IMR-90 (cell line): ENCODE measurements around the gene STARD10.

Source experiments
- MAFK ChIP-seq: IDR thresholded peaks from 2 replicates; pipeline ENCODE4 v1.6.1; 2012; ENCODE audit warnings: low read depth, low read length, improper control_type of control experiment
- MXI1 ChIP-seq: IDR thresholded peaks from 2 replicates; pipeline ENCODE4 v1.6.1; 2012; ENCODE audit warnings: low read depth, mild to moderate bottlenecking, low read length, moderate library complexity, borderline replicate concordance
- POLR2A ChIP-seq: IDR thresholded peaks from 2 replicates; pipeline ENCODE4 v1.6.1; 2012; ENCODE audit warnings: mild to moderate bottlenecking, low read depth, low read length
- SMC3 ChIP-seq: fragments of 150-350 bp; IDR thresholded peaks from 2 replicates; pipeline ENCODE4 v1.6.1; 2016; ENCODE audit warnings: low read depth, mild to moderate bottlenecking, antibody characterized with exemption, low read length, moderate library complexity
- TF ChIP-seq, protein P1 (sequence below): conservative IDR thresholded peaks from 2 replicates; pipeline ENCODE4 v1.5.1; 2012; ENCODE audit warnings: mild to moderate bottlenecking, low read depth, low read length, improper control_type of control experiment
- TF ChIP-seq, protein P2 (sequence below): fragments of 150-350 bp; IDR thresholded peaks from 2 replicates; pipeline ENCODE4 v1.6.1; 2017; ENCODE audit warnings: mild to moderate bottlenecking, antibody characterized with exemption, low read length, low read depth
- TF ChIP-seq, protein P3 (sequence below): fragments of 150-350 bp; IDR thresholded peaks from 2 replicates; pipeline ENCODE4 v1.6.1; 2016; ENCODE audit warnings: low read depth, mild to moderate bottlenecking, low read length, moderate library complexity, borderline replicate concordance

DNA sequence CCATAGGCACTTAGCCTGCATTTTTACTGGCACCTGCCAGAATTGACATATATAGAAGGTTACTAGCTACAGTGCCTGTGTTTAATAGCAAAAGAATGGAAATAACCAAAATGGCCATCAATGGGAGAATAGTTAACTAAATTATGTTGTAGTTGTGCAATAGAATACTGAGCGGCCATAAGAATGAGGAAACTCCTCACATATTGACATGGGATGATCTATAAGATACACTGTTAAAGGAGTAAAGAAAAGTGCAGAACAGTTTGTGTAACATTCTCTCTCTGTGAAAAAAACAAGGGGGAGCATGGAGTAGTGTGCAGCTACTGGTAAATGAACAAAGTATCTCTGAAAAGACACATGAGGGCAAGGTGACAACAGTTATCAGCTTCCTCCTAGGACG is 63.1 kb downstream of the STARD10 start:
- TF ChIP-seq POLR2A (no peak), SMC3 (no peak), MXI1 (no peak), MAFK (no peak)
- TF ChIP-seq, protein P1, sequence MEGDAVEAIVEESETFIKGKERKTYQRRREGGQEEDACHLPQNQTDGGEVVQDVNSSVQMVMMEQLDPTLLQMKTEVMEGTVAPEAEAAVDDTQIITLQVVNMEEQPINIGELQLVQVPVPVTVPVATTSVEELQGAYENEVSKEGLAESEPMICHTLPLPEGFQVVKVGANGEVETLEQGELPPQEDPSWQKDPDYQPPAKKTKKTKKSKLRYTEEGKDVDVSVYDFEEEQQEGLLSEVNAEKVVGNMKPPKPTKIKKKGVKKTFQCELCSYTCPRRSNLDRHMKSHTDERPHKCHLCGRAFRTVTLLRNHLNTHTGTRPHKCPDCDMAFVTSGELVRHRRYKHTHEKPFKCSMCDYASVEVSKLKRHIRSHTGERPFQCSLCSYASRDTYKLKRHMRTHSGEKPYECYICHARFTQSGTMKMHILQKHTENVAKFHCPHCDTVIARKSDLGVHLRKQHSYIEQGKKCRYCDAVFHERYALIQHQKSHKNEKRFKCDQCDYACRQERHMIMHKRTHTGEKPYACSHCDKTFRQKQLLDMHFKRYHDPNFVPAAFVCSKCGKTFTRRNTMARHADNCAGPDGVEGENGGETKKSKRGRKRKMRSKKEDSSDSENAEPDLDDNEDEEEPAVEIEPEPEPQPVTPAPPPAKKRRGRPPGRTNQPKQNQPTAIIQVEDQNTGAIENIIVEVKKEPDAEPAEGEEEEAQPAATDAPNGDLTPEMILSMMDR: no peak
- TF ChIP-seq, protein P2, sequence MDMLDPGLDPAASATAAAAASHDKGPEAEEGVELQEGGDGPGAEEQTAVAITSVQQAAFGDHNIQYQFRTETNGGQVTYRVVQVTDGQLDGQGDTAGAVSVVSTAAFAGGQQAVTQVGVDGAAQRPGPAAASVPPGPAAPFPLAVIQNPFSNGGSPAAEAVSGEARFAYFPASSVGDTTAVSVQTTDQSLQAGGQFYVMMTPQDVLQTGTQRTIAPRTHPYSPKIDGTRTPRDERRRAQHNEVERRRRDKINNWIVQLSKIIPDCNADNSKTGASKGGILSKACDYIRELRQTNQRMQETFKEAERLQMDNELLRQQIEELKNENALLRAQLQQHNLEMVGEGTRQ: no peak
- TF ChIP-seq, protein P3, sequence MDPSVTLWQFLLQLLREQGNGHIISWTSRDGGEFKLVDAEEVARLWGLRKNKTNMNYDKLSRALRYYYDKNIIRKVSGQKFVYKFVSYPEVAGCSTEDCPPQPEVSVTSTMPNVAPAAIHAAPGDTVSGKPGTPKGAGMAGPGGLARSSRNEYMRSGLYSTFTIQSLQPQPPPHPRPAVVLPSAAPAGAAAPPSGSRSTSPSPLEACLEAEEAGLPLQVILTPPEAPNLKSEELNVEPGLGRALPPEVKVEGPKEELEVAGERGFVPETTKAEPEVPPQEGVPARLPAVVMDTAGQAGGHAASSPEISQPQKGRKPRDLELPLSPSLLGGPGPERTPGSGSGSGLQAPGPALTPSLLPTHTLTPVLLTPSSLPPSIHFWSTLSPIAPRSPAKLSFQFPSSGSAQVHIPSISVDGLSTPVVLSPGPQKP: no peak
